ENCODE results near the gene PTGES2.

- TF ChIP-seq, protein P1, sequence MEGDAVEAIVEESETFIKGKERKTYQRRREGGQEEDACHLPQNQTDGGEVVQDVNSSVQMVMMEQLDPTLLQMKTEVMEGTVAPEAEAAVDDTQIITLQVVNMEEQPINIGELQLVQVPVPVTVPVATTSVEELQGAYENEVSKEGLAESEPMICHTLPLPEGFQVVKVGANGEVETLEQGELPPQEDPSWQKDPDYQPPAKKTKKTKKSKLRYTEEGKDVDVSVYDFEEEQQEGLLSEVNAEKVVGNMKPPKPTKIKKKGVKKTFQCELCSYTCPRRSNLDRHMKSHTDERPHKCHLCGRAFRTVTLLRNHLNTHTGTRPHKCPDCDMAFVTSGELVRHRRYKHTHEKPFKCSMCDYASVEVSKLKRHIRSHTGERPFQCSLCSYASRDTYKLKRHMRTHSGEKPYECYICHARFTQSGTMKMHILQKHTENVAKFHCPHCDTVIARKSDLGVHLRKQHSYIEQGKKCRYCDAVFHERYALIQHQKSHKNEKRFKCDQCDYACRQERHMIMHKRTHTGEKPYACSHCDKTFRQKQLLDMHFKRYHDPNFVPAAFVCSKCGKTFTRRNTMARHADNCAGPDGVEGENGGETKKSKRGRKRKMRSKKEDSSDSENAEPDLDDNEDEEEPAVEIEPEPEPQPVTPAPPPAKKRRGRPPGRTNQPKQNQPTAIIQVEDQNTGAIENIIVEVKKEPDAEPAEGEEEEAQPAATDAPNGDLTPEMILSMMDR (IDR thresholded peaks at IDR 0.05; ENCODE audit: insufficient read depth, low read depth, low read length), result no peak
- TF ChIP-seq EZH2 (IDR thresholded peaks at IDR 0.05; ENCODE audit: insufficient read depth, low read length), result no peak
Measured at GRCh38 chr9:128099932-128100491, 27.5 kb downstream of the PTGES2 start.
